GM12878 (cell line): ENCODE measurements around the gene MSX1.

Source experiments
- EP300 ChIP-seq, 2 experiments: fragments of 150-350 bp in 1 of 2; IDR thresholded peaks; 2 replicates each; pipeline ENCODE4 v1.6.1; 2011 to 2012; ENCODE audit warnings: low read depth in 2 of 2, low read length in 2 of 2, borderline replicate concordance in 1 of 2, improper control_type of control experiment in 1 of 2, inconsistent platforms in 1 of 2; ENCODE audit not compliant: control insufficient read depth in 1 of 2
- MEF2B ChIP-seq: fragments of 450-650 bp; IDR thresholded peaks from 2 replicates; pipeline ENCODE4 v1.6.1; 2018; ENCODE audit warnings: mild to moderate bottlenecking, moderate library complexity; ENCODE audit not compliant: partially characterized antibody, poor library complexity, severe bottlenecking
- NR2C2 ChIP-seq: IDR thresholded peaks from 2 replicates; pipeline ENCODE4 v1.6.1; 2011; ENCODE audit warnings: borderline replicate concordance, low read depth; ENCODE audit not compliant: control insufficient read depth, insufficient read length
- POLR2AphosphoS5 ChIP-seq: IDR thresholded peaks from 2 replicates; pipeline ENCODE4 v1.6.1; 2011; ENCODE audit warnings: mild to moderate bottlenecking, low read length, inconsistent platforms
- SPI1 ChIP-seq: IDR thresholded peaks from 2 replicates; pipeline ENCODE4 v1.6.1; 2011; ENCODE audit warnings: low read depth, mild to moderate bottlenecking, low read length, moderate library complexity, borderline replicate concordance; ENCODE audit not compliant: insufficient read depth
- TF ChIP-seq, protein P1 (sequence below): IDR thresholded peaks from 2 replicates; pipeline ENCODE4 v1.6.1; 2012; ENCODE audit warnings: mild to moderate bottlenecking, low read depth, low read length

DNA sequence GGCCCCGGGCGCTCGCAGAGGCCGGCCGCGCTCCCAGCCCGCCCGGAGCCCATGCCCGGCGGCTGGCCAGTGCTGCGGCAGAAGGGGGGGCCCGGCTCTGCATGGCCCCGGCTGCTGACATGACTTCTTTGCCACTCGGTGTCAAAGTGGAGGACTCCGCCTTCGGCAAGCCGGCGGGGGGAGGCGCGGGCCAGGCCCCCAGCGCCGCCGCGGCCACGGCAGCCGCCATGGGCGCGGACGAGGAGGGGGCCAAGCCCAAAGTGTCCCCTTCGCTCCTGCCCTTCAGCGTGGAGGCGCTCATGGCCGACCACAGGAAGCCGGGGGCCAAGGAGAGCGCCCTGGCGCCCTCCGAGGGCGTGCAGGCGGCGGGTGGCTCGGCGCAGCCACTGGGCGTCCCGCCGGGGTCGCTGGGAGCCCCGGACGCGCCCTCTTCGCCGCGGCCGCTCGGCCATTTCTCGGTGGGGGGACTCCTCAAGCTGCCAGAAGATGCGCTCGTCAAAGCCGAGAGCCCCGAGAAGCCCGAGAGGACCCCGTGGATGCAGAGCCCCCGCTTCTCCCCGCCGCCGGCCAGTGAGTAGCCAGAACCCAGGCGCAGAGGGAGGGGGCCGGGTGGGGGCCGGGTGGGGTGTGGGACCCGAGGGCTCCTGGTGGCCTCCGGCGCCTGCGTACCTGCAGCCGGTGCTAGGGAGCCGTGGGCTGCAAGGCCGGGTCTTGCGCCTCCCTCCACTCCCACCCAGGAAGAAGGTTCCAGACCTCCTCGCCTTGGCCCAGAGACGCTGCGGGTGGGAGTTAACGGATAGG lies 534 bp downstream of the MSX1 start:
- TF ChIP-seq EP300 (IDR thresholded peaks at IDR 0.05; ENCODE audit: borderline replicate concordance in 1 of 2, control insufficient read depth in 1 of 2, low read depth in 2 of 2, low read length in 2 of 2) (no peak), MEF2B (no peak), NR2C2 (no peak), POLR2AphosphoS5 (no peak), SPI1 (no peak)
- TF ChIP-seq, protein P1, sequence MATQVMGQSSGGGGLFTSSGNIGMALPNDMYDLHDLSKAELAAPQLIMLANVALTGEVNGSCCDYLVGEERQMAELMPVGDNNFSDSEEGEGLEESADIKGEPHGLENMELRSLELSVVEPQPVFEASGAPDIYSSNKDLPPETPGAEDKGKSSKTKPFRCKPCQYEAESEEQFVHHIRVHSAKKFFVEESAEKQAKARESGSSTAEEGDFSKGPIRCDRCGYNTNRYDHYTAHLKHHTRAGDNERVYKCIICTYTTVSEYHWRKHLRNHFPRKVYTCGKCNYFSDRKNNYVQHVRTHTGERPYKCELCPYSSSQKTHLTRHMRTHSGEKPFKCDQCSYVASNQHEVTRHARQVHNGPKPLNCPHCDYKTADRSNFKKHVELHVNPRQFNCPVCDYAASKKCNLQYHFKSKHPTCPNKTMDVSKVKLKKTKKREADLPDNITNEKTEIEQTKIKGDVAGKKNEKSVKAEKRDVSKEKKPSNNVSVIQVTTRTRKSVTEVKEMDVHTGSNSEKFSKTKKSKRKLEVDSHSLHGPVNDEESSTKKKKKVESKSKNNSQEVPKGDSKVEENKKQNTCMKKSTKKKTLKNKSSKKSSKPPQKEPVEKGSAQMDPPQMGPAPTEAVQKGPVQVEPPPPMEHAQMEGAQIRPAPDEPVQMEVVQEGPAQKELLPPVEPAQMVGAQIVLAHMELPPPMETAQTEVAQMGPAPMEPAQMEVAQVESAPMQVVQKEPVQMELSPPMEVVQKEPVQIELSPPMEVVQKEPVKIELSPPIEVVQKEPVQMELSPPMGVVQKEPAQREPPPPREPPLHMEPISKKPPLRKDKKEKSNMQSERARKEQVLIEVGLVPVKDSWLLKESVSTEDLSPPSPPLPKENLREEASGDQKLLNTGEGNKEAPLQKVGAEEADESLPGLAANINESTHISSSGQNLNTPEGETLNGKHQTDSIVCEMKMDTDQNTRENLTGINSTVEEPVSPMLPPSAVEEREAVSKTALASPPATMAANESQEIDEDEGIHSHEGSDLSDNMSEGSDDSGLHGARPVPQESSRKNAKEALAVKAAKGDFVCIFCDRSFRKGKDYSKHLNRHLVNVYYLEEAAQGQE = no peak
